NCI-H82 treated with DMSO at 0.1 percent for 48 hours (cell line): ENCODE measurements around the gene CCSER1.
"Not testable (repeated sequence)": the region's sequence is repeated elsewhere in the genome, so short reads cannot be mapped to it uniquely, and the experiment has no call there.

Experiments
- DNase-seq: peaks from one replicate; lab custom pipeline; 2025; ENCODE audit not compliant: unreplicated experiment; lab: John Stamatoyannopoulos, UW

Gene CCSER1

GRCh38 chr4:90996813-90997212, 869.6 kb downstream of the CCSER1 start:
- no peak for DNase-seq

GRCh38 chr4:91015861-91016260, 888.7 kb downstream of the CCSER1 start:
- no peak for DNase-seq

GRCh38 chr4:91019513-91019912, 892.3 kb downstream of the CCSER1 start:
- DNase-seq: no peak

GRCh38 chr4:91025241-91026148, 898.3 kb downstream of the CCSER1 start:
- no peak for DNase-seq

GRCh38 chr4:91028228-91028627, 901.0 kb downstream of the CCSER1 start:
- no peak for DNase-seq

- no peak for DNase-seq
These were observed 904.6 kb downstream of the CCSER1 start for GRCh38 chr4:91031761-91032160.

DNA sequence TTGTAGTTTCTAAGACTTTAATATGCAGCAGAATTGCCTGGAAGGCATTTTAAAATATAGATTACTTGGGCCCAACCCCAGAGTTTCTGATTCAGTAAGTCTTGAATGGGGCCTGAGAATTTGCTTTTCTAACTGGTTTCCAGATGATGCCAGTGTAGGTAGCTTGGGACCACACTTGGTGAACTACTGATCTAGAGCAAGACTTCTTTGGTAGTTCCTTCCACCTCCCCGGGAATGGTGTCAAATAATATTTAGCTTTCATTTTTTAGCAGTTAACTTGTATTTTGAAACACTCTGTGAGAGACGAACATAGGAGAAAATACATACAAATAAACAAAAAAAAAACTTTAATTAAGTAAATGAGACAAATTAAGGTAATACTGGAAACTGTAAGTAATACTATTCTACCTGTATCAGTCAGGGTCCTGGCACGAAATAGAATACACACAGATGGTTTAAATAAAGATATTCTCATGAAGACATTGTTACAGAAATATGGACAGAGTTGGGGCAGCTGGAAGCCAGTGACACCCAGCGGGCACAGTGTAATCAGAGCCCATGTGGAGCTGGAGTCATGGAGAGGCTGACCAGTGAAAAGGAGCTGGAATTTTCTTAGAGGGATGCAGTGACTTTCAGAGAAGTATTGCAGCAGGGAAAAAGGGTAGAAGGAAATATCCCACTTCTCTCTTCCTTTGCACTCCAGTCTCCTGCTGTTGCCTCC, 905.7 kb downstream of the CCSER1 start:
- DNase-seq: no peak

- DNase-seq: no peak
These were observed 908.1 kb downstream of the CCSER1 start for GRCh38 chr4:91035276-91035675.

GRCh38 chr4:91037951-91038350, 910.8 kb downstream of the CCSER1 start:
- DNase-seq: no peak

- DNase-seq: no peak
These were observed 930.7 kb downstream of the CCSER1 start for GRCh38 chr4:91057871-91058270.

GRCh38 chr4:91058345-91058744, 931.2 kb downstream of the CCSER1 start:
- no peak for DNase-seq

DNA sequence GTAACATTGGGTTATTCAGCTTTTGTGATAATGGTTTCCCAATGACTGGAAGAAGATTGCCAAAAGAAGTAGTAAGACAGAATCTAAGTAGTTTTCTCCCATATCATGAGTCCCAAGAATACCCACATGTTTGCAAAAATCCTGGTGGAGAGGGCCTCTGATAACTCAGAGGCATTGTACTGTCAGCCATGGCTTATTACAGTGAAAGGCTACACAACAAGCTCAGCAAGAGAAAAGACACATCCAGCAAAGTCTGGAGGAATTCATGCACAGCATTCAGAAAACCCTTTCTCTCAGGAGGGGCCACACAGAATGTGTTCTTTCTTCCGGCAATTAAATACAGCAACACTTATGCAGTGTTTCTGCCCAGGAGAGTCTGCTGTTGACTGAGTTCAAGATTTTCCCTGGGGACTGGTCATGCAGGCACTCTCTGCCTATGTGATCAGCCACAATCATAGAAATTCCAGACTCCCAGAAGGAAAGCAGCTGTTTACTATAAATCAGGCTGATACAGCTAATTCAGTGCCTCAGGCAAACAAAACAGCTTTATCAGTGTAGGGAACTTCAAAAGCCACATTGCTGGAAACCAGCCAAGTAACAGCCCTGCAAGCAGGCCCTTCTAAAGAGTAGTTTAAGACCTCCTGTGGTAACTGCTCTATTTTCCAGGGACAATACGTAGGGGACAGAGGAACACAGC, 937.1 kb downstream of the CCSER1 start:
- DNase-seq: peak; percentile 91

GRCh38 chr4:91065117-91065516, 937.9 kb downstream of the CCSER1 start:
- no peak for DNase-seq

GRCh38 chr4:91070736-91071135, 943.5 kb downstream of the CCSER1 start:
- DNase-seq: no peak

- no peak for DNase-seq
These were observed 949.0 kb downstream of the CCSER1 start for GRCh38 chr4:91076147-91076546.

DNA sequence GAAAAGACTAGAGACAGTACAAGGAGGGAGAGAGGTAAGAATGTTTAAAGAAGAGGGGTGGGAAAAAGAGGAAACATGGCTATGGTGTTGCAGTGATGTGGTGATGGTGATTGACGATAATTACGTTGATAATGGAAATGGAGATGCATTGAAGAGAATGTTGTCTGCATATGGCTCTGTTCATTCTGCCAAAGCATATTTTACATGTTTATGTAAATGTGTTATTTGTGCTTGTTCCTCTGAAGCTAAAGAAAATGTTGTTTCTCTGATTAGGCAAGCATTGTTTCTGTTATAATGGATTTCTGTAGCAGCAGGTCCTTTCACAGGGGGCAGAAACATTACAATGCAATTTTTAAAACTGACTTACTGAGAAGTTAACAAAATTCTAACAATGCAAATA, 958.8 kb downstream of the CCSER1 start:
- no peak for DNase-seq

DNA sequence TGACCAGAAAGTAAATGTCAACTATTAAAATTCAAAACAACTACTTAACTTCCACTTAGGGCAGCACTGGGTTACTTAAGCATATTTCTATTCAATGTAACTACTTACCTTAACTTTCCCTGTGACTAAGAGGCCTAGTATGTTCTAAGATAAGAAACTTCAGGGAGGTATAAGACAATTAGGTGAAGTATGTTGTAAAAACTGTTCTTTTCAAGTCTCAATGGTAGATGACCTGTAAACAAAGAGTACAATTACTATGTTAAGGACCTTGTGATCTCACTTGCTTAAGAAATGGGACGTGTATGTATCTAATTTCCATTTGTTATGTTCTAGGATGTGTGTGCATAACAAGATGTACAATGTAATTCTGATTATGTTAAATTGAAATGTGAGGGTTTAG, 960.5 kb downstream of the CCSER1 start:
- no peak for DNase-seq

GRCh38 chr4:91089178-91089577, 962.0 kb downstream of the CCSER1 start:
- no peak for DNase-seq

DNA sequence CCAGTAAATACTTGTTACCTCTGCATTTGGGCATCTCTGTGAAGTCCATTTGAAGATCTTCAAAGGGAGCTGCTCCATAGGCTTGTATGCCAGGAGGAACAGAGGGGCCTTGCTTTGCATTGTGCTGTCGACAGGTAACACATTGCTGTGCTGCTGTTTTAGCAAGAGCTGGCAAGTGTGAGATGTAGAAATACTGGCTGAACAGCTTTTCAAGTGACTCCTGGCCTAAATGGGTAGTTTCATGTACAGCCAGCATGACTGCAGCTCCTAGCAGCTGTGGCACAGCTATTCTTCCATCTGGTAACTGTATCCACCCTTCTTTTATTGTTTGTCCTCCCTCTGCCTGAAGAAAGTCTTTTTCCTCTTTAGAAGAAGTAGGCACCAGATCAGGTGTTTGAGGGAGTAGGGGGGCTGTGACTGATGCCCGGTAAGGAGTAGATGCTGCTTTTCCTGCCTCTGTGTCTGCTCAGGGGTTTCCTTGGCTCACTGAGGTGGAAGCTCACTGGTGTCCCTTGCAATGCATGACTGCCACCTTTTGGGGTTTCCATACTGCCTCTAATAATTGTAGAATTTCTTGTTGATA, 965.3 kb downstream of the CCSER1 start:
- no peak for DNase-seq

GRCh38 chr4:91094220-91094619, 967.0 kb downstream of the CCSER1 start:
- not testable (repeated sequence) for DNase-seq

DNA sequence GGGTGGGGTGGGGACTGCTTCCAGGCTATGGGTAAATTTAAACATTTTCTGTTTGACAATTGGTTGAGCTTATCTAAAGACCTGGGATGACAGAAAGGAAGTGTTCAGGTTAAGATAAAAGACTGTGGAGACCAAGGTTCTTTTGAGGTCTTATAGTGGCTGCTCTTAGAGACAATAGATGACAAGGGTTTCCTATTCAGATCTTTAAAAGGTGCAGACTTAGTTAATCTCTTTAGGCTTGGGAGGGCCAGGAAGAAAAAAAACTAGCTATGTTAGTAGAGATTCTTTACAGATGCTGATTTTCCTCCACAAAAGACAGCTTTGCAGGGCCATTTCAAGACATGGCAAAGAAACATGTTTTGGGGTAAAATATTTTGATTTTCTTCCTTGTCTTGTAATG, 972.5 kb downstream of the CCSER1 start:
- DNase-seq: no peak
